ENCODE data around the gene UBE2G1.
"Not testable (repeated sequence)": the region's sequence is repeated elsewhere in the genome, so short reads cannot be mapped to it uniquely, and the experiment has no call there.

The UBE2G1 gene

GRCh38 chr17:4261452-4261851 is 105.0 kb downstream of the UBE2G1 start:
- no peak for DNase-seq (ENCODE audit: low spot score)
- in situ Hi-C loops (cut with MboI; ENCODE audit: low sequenced_read_pairs, unreplicated experiment): no loop called here
- TF ChIP-seq CTCF (IDR thresholded peaks at IDR 0.05; ENCODE audit: borderline replicate concordance, control extremely low read depth, extremely low read depth, insufficient read depth, missing control alignments): no peak

- no peak for DNase-seq (ENCODE audit: low spot score)
- TF ChIP-seq CTCF (IDR thresholded peaks at IDR 0.05; ENCODE audit: borderline replicate concordance, control extremely low read depth, extremely low read depth, insufficient read depth, missing control alignments): no peak
- in situ Hi-C loops (cut with MboI; ENCODE audit: low sequenced_read_pairs, unreplicated experiment): no loop called here
Observed at GRCh38 chr17:4258867-4259266, 107.6 kb downstream of the UBE2G1 start.

- TF ChIP-seq CTCF (IDR thresholded peaks at IDR 0.05; ENCODE audit: borderline replicate concordance, control extremely low read depth, extremely low read depth, insufficient read depth, missing control alignments): no peak
- no peak for DNase-seq (ENCODE audit: low spot score)
- in situ Hi-C loops (cut with MboI; ENCODE audit: low sequenced_read_pairs, unreplicated experiment): no loop called here
Observed at GRCh38 chr17:4256952-4257351, 109.5 kb downstream of the UBE2G1 start.

- in situ Hi-C loops (cut with MboI; ENCODE audit: low sequenced_read_pairs, unreplicated experiment); DNase-seq (ENCODE audit: low spot score): not testable (repeated sequence)
Observed at GRCh38 chr17:4255271-4255670, 111.2 kb downstream of the UBE2G1 start.

- in situ Hi-C loops (cut with MboI; ENCODE audit: low sequenced_read_pairs, unreplicated experiment): no loop called here
- no peak for TF ChIP-seq CTCF (IDR thresholded peaks at IDR 0.05; ENCODE audit: borderline replicate concordance, control extremely low read depth, extremely low read depth, insufficient read depth, missing control alignments)
- no peak for DNase-seq (ENCODE audit: low spot score)
Observed at GRCh38 chr17:4250887-4251286, 115.6 kb downstream of the UBE2G1 start.

GRCh38 chr17:4249452-4250029 is 116.9 kb downstream of the UBE2G1 start:
- peak; percentile 64 for DNase-seq (ENCODE audit: low spot score)
- in situ Hi-C loops (cut with MboI; ENCODE audit: low sequenced_read_pairs, unreplicated experiment): no loop called here
- peak; percentile 20 for TF ChIP-seq CTCF (IDR thresholded peaks at IDR 0.05; ENCODE audit: borderline replicate concordance, control extremely low read depth, extremely low read depth, insufficient read depth, missing control alignments)

GRCh38 chr17:4248504-4249277 is 117.8 kb downstream of the UBE2G1 start:
- DNase-seq (ENCODE audit: low spot score): no peak
- TF ChIP-seq CTCF (IDR thresholded peaks at IDR 0.05; ENCODE audit: borderline replicate concordance, control extremely low read depth, extremely low read depth, insufficient read depth, missing control alignments): no peak
- in situ Hi-C loops (cut with MboI; ENCODE audit: low sequenced_read_pairs, unreplicated experiment): no loop called here

Measured in GM13976 (cell line).